ENCODE data around the gene SLC25A38.

Gene SLC25A38

GRCh38 chr3:39378088-39378487 lies 5.1 kb upstream of the SLC25A38 start:
- no peak for DNase-seq

GRCh38 chr3:39378957-39379777 lies 4.0 kb upstream of the SLC25A38 start:
- DNase-seq = no peak

GRCh38 chr3:39379778-39380155 lies 3.4 kb upstream of the SLC25A38 start:
- no peak for DNase-seq

- DNase-seq = no peak
Measured at GRCh38 chr3:39381432-39381831, 1.7 kb upstream of the SLC25A38 start.

- no peak for DNase-seq
Measured at GRCh38 chr3:39383881-39384664, 903 bp downstream of the SLC25A38 start.

- DNase-seq = no peak
Measured at GRCh38 chr3:39384665-39385000, 1.5 kb downstream of the SLC25A38 start.

- no peak for DNase-seq
Measured at GRCh38 chr3:39385456-39386090, 2.4 kb downstream of the SLC25A38 start.

- DNase-seq = no peak
Measured at GRCh38 chr3:39386318-39386717, 3.1 kb downstream of the SLC25A38 start.

GRCh38 chr3:39387411-39387975 lies 4.3 kb downstream of the SLC25A38 start:
- no peak for DNase-seq

GRCh38 chr3:39388153-39388552 lies 5.0 kb downstream of the SLC25A38 start:
- no peak for DNase-seq

- no peak for DNase-seq
Measured at GRCh38 chr3:39388741-39389248, 5.6 kb downstream of the SLC25A38 start.

GRCh38 chr3:39390181-39390580 lies 7.0 kb downstream of the SLC25A38 start:
- no peak for DNase-seq

- DNase-seq = no peak
Measured at GRCh38 chr3:39396690-39397089, 13.5 kb downstream of the SLC25A38 start.

- DNase-seq = no peak
Measured at GRCh38 chr3:39398700-39399099, 15.5 kb downstream of the SLC25A38 start.

- DNase-seq = no peak
Measured at GRCh38 chr3:39401983-39402382, 18.8 kb downstream of the SLC25A38 start.

GRCh38 chr3:39404943-39405686 lies 21.9 kb downstream of the SLC25A38 start:
- DNase-seq = no peak

- no peak for DNase-seq
Measured at GRCh38 chr3:39405687-39406367, 22.7 kb downstream of the SLC25A38 start.

- DNase-seq = peak; percentile 73 to 87
Measured at GRCh38 chr3:39406368-39407258, 23.4 kb downstream of the SLC25A38 start, which contains the start of gene RPSA. Gene RPSA (plus strand): TSS chr3:39406720. CDS start chr3:39407654, 934 bp downstream.

GRCh38 chr3:39407259-39407629 lies 24.1 kb downstream of the SLC25A38 start:
- DNase-seq = no peak

- DNase-seq = no peak
Measured at GRCh38 chr3:39407773-39408492, 24.8 kb downstream of the SLC25A38 start.
